Measurements from ENCODE around the gene C16orf74.

C16orf74 gene

DNA sequence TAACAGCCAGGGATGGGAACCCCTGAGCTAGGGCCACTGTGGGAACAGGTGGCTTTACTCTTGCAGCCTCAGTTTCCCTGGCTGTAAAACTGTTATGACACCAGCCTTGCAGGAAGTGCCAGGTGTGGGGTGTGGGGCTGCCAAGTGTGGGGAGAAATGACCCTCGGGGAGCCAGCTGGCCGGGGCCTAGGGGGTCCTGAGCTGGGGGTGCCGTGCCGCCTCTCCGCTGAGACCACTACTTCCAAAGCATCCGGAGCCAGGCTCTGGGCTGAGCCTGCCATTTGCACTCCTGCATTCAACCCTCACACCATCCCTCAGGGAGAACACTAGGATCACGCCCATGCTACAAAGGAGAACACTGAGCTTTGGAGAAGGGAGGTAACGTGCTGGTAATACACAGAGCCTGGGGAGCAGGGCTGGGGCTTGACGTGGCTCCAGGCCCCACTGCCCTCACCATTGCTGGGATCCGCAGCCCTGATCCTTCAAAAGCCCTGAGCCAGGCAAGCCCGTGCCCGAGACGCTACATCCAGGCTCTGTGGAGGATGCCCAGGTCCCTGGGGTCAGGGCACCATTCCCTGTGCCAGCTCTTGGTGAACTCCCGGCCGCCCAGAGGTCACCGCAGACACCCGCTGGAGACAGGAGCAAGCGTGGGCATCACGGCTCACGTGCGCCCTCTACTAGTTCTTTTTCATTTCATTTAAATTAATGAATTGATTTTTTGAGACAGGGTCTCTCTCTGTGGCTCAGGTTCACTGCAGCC is 33.3 kb downstream of the C16orf74 start:
- peak; percentile 70 for DNase-seq (ENCODE audit: low spot score)

DNA sequence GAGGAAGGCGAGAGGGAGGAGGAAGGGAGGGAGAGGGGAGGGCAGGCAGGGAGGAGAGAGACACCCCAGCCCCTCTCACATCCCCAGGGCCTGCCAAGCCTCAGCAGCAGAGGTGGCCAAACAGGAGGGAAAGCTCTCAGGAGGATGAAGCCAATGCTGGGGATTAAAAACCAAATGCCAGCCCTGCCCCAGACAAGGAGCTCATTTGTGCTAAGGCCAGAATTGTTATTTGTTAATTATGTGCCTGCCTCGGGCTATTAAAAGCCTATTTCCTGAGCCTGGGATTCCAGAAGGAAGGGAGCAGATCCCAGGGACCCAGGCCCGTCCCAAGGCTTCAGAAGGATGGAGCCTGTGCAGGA is 34.2 kb downstream of the C16orf74 start:
- no peak for DNase-seq (ENCODE audit: low spot score)

DNA sequence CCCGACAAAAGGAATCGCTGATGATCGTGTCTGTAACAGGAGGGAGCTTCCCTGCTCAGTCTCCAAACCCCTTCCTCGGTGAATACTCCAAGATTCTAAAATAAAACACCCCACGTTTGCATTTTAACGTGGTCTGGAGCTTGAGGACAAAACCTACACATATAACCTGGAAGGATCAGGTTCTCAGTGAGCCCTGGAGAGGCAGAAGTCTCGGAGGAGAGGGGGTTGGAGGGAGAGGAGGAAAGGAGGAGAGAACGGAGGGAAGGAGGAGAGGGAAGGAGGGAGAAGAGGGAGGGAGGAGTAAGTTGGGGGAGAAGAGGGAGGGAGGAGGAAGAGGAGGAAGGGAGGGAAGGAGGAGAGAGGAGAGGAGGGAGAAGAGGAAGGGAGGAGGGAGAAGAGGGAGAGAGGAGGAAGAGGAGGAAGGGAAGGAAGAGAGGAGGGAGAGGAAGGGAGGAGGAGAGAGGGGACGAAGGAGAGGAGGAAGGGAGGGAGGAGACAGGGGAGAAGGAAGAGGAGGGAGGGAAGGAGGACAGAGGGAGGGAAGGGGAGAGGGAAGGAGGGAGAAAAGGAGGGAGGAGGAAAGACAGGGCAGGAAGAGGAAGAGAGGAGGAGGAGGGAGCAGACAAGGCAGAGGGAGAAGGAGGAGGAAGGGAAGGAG is 34.7 kb downstream of the C16orf74 start:
- DNase-seq (ENCODE audit: low spot score), result no peak

DNA sequence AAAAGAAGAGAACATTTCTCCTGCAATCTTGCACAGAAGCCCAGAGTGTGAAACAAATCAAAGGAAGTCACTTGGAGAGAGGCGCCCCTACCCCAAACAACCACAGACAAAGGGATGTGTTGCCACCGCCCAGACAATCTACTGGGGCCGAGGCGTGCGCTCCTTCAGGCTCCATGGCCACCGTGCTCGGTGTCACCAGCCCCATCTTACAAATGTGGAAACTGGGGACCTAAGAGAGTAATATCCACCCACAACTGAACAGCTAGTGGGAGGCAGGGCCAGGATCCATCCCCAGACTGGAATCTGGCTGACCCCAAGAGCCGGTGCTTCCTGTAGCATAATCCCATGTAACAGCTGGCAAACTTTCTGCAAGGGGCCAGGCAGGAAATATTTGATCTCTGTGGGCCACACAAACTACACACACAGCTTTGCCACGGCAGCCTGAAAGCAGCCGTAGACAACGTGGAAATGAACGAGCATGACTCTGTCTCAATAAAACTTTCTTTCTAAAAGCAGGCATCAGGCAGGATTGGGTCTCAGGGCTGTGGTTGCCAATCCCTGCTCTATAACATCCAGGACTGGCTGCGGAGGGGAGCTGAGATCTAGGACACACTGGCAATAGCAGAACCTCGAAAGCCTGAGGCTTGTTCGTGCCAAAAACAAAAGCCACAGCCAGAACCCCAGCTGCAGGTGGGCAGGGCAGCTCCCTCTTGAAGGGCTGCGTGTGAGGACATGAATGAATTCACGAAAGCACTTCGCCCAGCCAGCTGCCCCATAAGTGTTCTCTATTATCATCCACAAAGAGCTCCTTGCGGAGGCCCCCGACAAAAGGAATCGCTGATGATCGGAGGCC is 35.5 kb downstream of the C16orf74 start:
- DNase-seq (ENCODE audit: low spot score), result no peak

DNA sequence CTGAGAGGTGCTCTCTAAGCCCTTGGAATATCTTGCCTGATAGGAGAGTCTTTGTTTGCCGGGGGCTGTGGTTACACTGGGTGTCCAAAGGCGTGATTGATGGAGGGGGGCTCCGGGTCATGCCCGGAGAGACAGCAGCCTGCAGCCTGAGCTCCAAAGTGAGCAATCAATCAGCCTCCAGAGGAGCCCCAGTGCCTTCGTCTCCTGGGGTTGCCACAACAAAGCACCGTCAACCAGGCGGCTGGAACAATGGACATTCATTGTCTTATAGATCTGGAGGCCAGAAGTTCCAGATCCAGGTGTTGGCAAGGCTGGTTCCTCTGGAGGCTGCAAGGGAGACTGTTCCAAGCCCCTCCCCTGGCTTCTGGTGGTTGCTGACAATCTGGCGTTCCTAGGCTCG is 38.1 kb downstream of the C16orf74 start:
- no peak for DNase-seq (ENCODE audit: low spot score)

DNA sequence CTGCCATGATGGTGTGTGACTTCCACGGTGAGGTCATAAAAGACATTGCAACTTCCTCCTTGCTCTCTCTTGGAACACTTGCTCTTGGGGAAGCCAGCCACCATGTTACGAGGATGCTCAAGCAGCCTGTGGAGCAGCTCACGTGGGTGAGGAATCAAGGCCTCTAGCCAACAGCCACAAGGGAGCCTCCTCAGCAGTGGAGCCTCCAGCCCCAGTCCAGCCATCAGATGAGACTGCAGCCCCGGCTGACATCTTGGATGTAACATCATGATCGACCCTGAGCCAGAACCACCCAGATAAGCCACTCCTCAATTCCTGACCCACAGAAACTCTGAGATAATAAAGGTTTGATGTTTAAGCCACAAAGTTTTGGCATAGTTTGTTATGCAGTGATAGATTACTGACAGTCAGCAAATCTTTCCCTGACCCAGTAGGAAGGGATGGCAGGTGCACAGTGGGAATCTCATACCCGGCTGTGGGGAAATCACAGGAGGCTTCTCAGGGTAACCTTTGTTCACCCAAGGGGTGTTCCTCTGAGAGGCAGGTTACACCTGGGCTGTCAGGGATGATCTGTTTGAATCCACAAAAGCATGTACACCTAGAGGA is 38.8 kb downstream of the C16orf74 start:
- DNase-seq (ENCODE audit: low spot score), result no peak

DNA sequence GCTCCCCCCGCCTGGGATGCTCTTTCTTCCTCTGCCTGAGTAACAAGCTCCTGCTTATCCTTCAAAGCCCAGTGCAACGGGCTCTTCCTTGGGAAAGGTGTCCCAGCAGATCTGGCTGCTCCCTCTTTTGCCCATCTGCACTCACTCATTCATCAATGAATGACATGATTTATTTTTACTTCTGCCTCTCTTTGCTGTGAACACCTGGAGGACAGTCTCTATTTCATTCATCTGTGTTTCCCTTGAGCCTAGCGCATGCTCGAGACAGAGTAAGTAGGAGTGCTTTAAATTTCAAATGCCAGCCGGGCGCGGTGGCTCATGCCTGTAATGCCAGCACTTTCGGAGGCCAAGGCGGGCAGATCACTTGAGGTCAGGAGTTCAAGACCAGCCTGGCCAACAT is 40.2 kb downstream of the C16orf74 start:
- no peak for DNase-seq (ENCODE audit: low spot score)

DNA sequence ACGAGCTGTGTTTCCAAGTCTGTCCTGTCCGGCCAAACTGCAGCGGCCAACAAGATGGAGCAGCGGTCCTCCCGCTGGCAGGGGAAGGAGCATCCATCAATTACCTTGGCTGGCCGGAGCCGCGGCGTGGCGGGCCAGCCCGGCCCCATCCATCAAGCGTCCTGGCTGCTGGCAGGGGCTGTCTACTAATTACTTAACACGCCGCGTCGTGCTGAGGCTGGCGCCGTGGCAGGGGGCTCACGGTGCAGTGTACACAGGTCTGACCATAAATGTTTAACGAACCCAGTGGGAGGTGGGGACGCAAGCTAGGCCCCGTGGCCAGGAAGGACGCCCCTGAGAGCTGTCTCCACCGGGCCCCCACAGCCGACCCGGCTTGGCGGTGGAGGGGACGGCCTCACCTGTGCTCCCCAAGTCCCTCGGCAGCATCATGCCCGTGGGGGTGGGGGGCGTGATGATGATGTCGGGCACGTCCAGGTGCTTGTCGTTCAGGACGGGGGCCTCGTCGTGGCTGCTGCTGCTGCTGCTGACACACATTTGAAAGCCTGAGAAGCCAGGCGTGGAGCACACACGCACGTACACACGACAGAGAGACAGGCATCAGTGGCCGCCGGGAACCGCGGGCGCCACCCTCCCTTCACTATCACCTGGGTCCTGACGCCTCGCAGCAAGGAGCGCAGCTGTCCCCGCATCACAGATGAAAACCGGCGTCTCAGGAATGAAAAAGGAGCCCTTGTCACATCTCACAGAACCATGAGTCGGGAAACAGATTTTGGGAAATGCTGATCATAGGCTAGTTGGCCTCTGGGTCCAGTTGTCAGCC is 40.9 kb downstream of the C16orf74 start:
- no peak for DNase-seq (ENCODE audit: low spot score)

DNA sequence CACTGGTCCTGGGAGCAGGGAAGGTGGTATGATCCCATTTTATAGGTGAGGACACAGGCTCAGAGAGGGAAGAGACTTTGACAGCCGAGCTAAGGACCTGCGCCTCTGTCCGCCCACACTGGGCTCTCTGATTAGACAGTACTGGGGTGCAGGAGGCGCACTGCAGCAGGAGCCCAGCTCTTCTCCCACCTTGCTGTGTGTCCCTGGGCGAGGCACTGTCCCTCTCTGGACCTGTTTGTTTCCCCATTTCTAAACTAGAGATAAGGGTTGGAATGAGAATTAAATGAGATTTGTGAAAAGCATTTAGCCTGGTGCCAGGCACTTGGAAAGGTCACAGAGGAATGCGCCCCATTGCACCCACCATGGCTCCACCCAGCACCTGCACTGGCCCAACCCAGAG is 42.6 kb downstream of the C16orf74 start:
- no peak for DNase-seq (ENCODE audit: low spot score)

DNA sequence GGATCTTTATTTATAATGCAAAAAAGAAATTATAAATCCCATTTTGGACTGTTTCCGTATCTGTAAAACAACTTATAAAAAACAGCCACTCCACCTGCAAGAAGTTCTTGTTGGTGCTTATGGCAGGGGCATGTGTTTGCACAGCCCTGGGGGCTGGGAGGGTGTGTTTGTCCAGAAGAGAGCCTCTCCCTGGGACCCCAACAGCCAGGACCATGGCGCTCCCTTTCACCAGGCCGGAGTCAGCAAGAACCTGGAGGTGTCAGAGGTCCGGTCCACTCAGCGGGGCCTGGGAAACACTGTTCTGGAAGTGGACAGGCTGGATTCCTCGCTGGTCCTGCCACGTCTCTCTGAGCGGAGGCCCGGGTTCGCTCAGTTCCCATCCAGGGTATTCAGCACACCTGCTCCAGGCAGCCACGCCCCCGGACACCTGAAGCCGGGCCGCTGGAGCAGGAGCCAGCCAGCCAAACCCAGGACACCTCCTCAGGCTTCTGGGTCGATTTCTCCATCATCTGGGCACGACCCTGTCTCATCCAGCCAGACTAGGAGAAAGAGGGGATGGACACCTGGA is 43.3 kb downstream of the C16orf74 start:
- DNase-seq (ENCODE audit: low spot score), result no peak

DNA sequence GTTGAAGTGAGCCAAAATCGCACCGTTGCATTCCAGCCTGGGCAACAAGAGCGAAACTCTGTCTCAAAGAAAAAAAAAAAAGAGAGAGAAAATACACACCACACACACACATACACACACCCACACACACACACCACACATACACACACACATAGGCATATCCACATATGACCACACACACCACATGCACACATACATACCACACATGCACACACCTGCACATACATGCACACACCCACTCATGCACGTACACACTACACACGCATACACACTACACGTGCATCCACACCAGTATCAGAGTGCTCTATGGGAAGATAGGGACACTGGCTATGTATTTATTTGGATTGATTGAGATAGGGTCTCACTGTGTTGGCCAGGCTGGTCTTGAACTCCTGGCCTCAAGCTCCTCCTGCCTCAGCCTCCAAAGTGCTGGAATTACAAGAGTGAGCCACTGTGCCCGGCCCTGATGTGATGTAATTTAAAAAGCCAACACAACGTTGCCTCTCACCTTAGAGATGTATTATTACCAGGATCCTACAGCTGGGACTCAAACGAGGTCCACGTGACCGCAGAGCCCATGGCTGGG is 44.4 kb downstream of the C16orf74 start:
- no peak for DNase-seq (ENCODE audit: low spot score)

DNA sequence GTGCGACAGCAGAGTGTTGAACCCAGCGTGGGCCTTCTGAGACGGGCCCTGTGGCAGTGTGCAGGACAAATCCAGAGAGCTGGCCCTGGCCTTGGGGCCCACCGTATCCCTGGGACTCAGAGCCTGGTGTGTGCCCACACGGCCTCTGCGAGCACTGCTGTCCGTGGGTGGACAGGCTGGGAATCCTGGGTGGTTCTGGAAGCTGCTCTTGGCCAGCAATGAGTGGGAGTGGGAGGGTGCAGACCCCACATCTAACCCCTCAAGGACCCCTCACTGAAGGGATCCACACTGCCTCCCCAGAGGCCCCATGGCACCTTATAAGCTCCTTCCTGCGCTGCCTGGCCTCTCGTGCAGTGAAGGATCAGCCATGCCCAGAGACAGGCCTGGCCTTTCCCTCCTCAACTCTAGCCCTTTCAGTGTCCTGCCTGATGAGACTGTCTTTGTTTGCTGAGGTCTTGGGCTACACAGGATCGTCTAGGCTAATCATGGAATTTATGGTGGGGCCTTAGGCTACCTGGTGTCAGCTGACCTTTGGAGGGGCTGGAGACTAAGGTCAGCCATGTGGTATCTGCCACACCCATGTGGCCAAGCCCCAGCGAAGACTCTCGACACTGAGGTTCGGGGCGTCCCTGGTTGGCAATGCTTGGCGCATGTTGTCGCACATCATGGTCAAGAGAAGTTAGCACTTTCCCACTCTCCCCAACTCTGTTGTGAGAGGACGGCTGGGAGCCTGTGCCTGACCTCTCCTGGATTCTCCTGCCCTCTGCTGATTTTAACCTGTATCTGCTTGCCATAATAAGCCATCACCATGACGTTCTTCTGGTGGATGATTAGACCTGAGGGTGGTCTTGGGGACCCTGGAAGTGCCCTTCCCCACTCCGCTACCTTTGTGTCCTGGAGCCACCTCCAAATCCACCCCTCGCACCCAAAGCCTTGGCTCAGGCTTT is 45.7 kb downstream of the C16orf74 start:
- no peak for DNase-seq (ENCODE audit: low spot score)

DNA sequence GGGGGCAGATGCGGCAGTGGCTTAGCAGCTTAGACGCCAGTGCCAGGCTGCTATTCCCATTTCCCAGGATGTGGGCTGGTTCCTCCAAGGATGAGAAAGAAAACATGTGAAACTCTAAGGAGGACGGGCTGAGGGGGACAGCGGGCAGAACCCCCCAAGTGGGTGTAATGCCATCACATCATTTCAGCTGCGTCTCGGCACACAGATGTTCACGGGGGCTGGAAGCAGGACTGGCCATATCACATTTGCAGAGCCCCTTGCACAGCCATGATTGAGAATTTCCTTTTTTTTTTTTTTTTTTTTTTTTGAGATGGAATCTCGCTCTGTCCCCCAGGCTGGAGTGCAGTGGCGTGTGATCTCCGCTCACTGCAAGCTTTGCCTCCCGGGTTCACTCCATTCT is 46.9 kb downstream of the C16orf74 start:
- DNase-seq (ENCODE audit: low spot score), result no peak

DNA sequence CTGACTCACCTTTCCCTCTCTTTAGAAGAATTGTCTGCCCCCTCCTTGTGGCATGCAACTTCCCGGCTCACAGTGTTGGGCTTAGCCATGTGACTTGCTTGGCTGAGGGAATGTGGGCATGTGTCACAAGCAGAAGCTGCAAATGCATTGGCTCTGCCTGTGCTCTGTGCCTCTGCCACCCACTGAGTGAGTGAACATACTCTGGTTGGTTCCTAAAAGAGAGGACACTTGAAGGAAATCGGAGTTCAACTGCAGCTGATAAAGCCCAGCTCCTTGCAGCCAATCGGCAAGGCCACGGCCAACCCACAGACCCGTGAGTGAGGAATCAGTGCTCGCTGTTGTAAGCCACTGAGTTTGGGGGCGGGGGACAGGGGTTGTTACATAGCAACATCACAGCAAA is 51.3 kb downstream of the C16orf74 start:
- DNase-seq (ENCODE audit: low spot score), result peak; percentile 70

DNA sequence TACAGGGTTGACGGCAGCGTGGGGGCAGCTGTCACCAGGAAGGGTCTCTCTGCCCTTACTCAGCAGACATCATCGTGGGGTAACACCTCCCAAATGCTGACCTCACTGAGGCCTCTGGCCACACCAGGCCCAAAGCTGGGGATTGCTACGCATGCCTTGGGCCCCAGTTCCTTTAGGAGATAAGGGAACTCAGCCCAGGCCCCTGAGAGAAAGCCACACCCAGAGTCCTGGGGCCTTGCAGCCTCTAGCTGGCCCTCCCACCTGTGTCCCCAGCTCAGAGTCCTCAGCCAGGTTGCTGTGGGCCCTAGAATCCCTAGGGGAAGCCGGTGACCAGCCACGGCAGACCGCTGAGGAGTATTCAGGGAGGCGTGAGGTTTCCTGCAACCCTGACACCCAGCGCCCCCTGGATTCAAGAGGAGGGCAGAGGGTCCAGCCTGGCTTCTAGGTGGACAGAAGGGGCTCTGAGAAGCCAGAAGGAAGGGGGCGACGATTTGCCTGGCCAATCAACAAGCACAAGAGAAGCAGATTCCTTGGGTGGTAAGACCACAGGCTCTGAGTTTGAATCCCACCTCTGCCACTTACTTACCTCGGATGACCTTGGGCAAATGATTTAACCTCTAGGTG is 51.8 kb downstream of the C16orf74 start:
- DNase-seq (ENCODE audit: low spot score), result no peak

DNA sequence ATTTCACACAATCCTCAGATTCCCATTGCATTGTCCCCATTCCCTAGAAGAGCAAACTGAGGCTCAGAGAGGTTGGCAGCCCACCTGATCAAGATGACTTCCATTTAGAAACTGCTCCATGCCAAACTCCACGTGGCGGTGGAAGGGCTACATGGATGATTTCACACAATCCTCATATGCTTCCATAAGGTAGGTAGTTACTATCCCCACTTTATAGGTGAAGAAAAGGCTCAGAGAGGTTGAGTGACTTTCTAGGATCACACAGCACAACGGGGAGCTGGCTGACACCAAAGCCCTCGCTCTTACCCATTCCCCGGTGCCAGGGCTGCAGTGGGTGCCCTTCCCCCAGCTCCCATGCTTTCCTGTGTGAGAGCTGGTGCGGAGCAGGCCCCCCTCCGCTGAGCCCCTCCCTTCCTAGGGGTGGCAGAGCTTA is 52.4 kb downstream of the C16orf74 start:
- DNase-seq (ENCODE audit: low spot score), result no peak

DNA sequence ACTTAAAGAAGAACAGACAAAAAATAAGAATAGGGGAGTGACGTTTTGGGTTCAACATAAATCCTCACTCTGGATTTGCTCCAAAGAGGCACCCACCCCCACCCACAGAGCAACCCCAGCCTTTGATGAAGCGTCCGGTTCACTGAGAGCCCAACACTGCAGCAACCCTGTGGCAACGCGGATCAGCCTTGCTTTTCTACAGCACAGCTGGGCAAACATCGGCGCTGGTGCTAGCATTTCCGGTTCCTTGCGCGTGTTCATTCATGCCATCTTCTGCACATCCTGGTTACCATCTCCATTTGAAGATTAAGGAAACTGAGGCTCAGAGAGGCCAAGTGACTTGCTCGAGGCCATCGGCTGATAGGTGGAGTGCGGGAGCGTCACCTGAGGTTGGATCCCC is 53.5 kb downstream of the C16orf74 start:
- no peak for DNase-seq (ENCODE audit: low spot score)

DNA sequence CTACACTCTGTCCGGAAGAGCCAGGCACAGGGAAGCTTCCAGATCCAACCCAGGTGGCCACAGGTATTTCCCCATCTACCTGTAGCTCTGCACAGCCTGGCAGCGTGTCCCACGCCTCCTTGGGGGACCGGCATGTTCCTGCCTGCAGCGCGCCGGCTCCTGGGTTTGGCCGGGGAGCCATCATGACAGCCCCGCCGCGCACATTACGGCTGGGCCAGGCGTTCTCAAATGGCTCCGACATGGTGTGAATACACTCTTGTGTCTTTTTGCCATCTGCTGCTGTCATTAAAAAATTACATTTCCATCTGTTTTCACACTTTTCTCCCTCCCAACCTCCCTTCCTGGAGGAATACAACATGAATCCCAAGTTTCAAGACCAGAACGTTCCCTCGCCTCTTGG is 54.1 kb downstream of the C16orf74 start:
- DNase-seq (ENCODE audit: low spot score), result no peak

Measured in kidney tubule cell (primary cell).